ENCODE data around the gene PLK5.

Gene PLK5

DNA sequence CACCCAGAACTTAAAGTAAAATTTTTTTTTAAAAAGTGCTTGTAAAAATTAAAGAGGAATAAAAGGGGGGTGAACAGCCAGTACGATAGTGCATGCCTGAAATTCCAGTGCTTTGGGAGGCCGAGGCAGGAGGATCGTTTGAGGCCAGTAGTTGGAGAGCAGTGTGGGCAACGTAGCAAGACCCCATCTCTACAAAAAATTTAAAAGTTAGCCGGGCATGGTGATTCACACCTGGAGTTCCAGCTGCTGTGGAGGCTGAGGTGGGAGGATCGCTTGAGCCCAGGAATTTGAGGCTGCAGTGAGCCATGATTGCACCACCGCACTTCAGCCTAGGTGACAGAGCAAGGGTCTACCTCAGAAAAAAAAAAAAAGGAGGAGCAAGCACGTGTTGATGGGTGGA, 18.9 kb upstream of the PLK5 start:
- H3K9me3 ChIP-seq (ENCODE audit: control insufficient read depth, low read depth, low read length), result no peaks in the 10 kb centered on the region
- no peaks in the 10 kb centered on the region for H3K36me3 ChIP-seq (ENCODE audit: control insufficient read depth, low read depth, low read length)
- no peak overlapping the region for H3K27ac ChIP-seq (ENCODE audit: low read length)
- H3K9ac ChIP-seq (ENCODE audit: low read length), result no peak overlapping the region
- no peaks in the 10 kb centered on the region for H3K4me1 ChIP-seq (ENCODE audit: control insufficient read depth, low read depth, low read length)
- H3K4me3 ChIP-seq (ENCODE audit: low read length), result no peak overlapping the region
- H3K27me3 ChIP-seq (ENCODE audit: control insufficient read depth, insufficient read depth, low read length), result peaks cover 37% of the 10 kb centered on the region

DNA sequence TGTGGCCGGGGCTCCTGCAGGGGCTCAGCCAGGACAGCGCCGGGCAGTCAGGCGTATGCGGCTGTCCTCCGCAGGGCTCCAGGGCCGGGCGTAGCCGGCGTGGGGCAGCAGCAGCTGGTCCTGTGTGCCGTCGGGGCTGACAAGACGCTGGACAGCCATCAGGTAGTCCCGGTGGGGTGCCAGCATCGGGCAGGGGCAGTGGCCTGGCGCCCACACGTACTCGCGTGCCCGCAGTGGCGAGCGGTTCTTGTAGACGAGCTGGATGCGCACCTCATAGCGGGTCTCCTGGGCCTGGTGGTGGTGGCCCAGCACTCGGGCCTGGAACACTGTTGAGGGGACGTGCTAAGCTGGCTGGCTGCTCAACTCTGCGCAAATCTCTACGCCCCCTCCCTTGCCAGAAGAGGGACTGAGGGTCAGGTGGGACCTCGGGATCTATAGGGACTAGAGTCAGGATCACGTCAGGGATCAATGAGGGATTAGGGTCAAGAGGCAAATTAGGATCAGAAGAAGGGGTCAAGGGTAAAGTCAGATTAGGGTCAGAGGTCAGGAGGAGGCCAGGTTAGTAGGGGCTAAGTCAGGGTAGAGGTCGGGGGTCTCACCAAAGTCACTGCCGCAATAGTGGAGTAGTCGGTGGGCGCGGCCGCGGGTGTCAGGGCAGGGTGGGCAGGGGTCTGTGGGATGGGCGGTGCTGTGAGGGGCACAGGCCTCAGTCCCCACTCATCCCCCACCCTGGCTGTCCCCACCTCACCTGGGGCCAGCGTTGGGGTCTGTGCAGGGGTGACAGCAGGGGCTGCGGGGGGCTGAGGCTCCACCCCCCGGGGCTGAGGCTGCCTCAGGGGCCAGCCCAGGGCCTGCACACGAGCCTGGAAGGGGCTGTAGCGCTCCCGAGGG, 17.6 kb upstream of the PLK5 start:
- Histone ChIP-seq H3K27me3 (ENCODE audit: control insufficient read depth, insufficient read depth, low read length) (peaks cover 49% of the 10 kb centered on the region), H3K4me1 (ENCODE audit: control insufficient read depth, low read depth, low read length) (no peaks in the 10 kb centered on the region), H3K36me3 (ENCODE audit: control insufficient read depth, low read depth, low read length) (no peaks in the 10 kb centered on the region), H3K4me3 (ENCODE audit: low read length) (no peak overlapping the region), H3K9me3 (ENCODE audit: control insufficient read depth, low read depth, low read length) (no peaks in the 10 kb centered on the region), H3K9ac (ENCODE audit: low read length) (no peak overlapping the region), H3K27ac (ENCODE audit: low read length) (no peak overlapping the region)

- H3K4me3 ChIP-seq (ENCODE audit: low read length), result peak overlapping the region; percentile 70
- H3K4me1 ChIP-seq (ENCODE audit: control insufficient read depth, low read depth, low read length), result no peaks in the 10 kb centered on the region
- H3K27me3 ChIP-seq (ENCODE audit: control insufficient read depth, insufficient read depth, low read length), result peaks cover 59% of the 10 kb centered on the region
- no peaks in the 10 kb centered on the region for H3K36me3 ChIP-seq (ENCODE audit: control insufficient read depth, low read depth, low read length)
- no peak overlapping the region for H3K27ac ChIP-seq (ENCODE audit: low read length)
- H3K9me3 ChIP-seq (ENCODE audit: control insufficient read depth, low read depth, low read length), result no peaks in the 10 kb centered on the region
- no peak overlapping the region for H3K9ac ChIP-seq (ENCODE audit: low read length)
These were observed 16.7 kb upstream of the PLK5 start for GRCh38 chr19:1507192-1507660.

GRCh38 chr19:1507763-1508506, 15.9 kb upstream of the PLK5 start:
- peaks cover 61% of the 10 kb centered on the region for H3K27me3 ChIP-seq (ENCODE audit: control insufficient read depth, insufficient read depth, low read length)
- H3K9me3 ChIP-seq (ENCODE audit: control insufficient read depth, low read depth, low read length), result no peaks in the 10 kb centered on the region
- no peak overlapping the region for H3K9ac ChIP-seq (ENCODE audit: low read length)
- H3K36me3 ChIP-seq (ENCODE audit: control insufficient read depth, low read depth, low read length), result no peaks in the 10 kb centered on the region
- no peaks in the 10 kb centered on the region for H3K4me1 ChIP-seq (ENCODE audit: control insufficient read depth, low read depth, low read length)
- H3K27ac ChIP-seq (ENCODE audit: low read length), result no peak overlapping the region
- H3K4me3 ChIP-seq (ENCODE audit: low read length), result peak overlapping the region; percentile 70

DNA sequence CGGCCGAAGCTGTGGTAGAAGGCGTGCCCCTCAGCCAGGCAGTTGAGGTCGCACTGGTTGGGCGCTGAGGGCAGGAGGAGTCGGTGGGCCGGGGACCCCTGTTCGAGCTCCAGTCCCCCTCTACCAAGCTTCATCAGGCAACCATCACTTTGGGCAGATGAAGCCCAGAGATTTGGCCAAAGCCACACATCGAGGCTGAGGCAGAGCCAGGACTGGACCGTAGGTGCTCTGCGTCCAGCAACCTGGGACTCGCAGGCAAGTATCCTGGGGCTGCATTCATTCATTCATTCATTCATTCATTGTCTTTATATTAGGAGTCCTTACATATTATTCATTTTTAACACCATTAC, 15.4 kb upstream of the PLK5 start:
- no peak overlapping the region for H3K9ac ChIP-seq (ENCODE audit: low read length)
- peak overlapping the region; percentile 46 for H3K4me3 ChIP-seq (ENCODE audit: low read length)
- peaks cover 59% of the 10 kb centered on the region for H3K27me3 ChIP-seq (ENCODE audit: control insufficient read depth, insufficient read depth, low read length)
- H3K36me3 ChIP-seq (ENCODE audit: control insufficient read depth, low read depth, low read length), result no peaks in the 10 kb centered on the region
- H3K4me1 ChIP-seq (ENCODE audit: control insufficient read depth, low read depth, low read length), result no peaks in the 10 kb centered on the region
- no peak overlapping the region for H3K27ac ChIP-seq (ENCODE audit: low read length)
- H3K9me3 ChIP-seq (ENCODE audit: control insufficient read depth, low read depth, low read length), result no peaks in the 10 kb centered on the region

DNA sequence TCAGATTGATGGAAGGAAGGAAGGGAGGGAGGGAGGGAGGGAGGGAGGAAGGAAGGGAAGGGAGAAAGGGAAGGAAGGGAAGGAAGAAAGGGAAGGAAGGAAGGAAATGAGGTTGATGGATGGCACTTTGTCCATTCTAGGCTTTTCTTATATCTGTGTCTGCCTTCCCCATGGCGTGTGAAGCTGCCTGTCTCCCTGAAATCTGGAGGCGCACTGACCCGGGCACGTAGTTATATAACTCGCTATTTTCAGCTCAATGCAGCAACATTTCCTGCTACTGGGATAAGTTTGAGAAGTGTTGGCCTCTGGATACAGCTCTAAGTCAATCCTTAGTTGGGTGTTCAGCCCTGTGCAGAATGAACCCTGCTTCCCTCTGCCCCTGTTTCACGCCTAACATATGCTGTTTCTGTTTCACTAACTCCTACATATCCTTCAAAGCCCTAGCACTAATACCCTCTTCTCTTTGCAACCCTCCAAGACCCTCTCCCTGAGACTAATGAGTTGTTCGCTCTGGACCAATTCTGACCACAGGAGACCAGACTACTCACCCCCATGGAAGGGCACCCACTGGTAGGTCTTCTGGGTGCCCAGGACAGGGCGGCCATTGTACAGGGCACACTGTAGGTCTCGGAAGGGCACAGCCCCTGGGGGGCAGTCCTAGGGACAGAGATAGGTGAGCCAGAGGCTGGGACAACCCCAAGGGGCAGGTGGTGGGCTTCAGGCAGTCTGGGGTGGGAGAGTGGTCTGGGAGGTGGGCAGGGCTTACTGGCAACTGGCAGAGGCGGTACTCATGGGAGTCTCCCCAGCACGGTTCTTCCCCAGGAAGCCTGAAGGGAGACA, 14.1 kb upstream of the PLK5 start:
- H3K9ac ChIP-seq (ENCODE audit: low read length), result no peak overlapping the region
- H3K4me1 ChIP-seq (ENCODE audit: control insufficient read depth, low read depth, low read length), result no peaks in the 10 kb centered on the region
- peaks cover 59% of the 10 kb centered on the region for H3K27me3 ChIP-seq (ENCODE audit: control insufficient read depth, insufficient read depth, low read length)
- H3K36me3 ChIP-seq (ENCODE audit: control insufficient read depth, low read depth, low read length), result no peaks in the 10 kb centered on the region
- H3K4me3 ChIP-seq (ENCODE audit: low read length), result no peak overlapping the region
- H3K27ac ChIP-seq (ENCODE audit: low read length), result no peak overlapping the region
- no peaks in the 10 kb centered on the region for H3K9me3 ChIP-seq (ENCODE audit: control insufficient read depth, low read depth, low read length)

GRCh38 chr19:1510442-1510806, 13.5 kb upstream of the PLK5 start:
- peaks cover 59% of the 10 kb centered on the region for H3K27me3 ChIP-seq (ENCODE audit: control insufficient read depth, insufficient read depth, low read length)
- no peaks in the 10 kb centered on the region for H3K9me3 ChIP-seq (ENCODE audit: control insufficient read depth, low read depth, low read length)
- no peaks in the 10 kb centered on the region for H3K36me3 ChIP-seq (ENCODE audit: control insufficient read depth, low read depth, low read length)
- no peak overlapping the region for H3K9ac ChIP-seq (ENCODE audit: low read length)
- no peak overlapping the region for H3K27ac ChIP-seq (ENCODE audit: low read length)
- no peak overlapping the region for H3K4me3 ChIP-seq (ENCODE audit: low read length)
- no peaks in the 10 kb centered on the region for H3K4me1 ChIP-seq (ENCODE audit: control insufficient read depth, low read depth, low read length)

DNA sequence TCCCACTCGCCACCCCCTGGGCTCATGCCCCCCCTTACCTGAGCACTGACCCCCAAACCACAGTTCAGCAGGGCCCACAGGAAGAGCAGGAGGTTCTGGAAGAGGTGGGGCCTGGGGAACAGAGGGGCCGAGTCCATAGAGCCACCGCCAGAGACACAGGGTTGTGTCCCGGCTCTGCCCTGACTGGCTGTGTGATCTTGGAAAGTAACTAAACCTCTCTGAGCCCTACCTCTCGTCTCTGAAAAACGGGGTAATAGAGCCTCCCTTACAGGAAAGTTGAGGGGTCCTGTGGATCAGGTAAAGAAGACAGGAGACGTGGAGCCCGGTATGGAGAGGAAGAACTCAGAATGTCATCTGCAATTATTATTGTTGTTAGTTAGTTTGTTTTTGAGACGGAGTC, 13.1 kb upstream of the PLK5 start:
- no peak overlapping the region for H3K9ac ChIP-seq (ENCODE audit: low read length)
- H3K4me3 ChIP-seq (ENCODE audit: low read length), result no peak overlapping the region
- no peaks in the 10 kb centered on the region for H3K4me1 ChIP-seq (ENCODE audit: control insufficient read depth, low read depth, low read length)
- no peaks in the 10 kb centered on the region for H3K36me3 ChIP-seq (ENCODE audit: control insufficient read depth, low read depth, low read length)
- no peak overlapping the region for H3K27ac ChIP-seq (ENCODE audit: low read length)
- H3K27me3 ChIP-seq (ENCODE audit: control insufficient read depth, insufficient read depth, low read length), result peaks cover 58% of the 10 kb centered on the region
- H3K9me3 ChIP-seq (ENCODE audit: control insufficient read depth, low read depth, low read length), result no peaks in the 10 kb centered on the region

DNA sequence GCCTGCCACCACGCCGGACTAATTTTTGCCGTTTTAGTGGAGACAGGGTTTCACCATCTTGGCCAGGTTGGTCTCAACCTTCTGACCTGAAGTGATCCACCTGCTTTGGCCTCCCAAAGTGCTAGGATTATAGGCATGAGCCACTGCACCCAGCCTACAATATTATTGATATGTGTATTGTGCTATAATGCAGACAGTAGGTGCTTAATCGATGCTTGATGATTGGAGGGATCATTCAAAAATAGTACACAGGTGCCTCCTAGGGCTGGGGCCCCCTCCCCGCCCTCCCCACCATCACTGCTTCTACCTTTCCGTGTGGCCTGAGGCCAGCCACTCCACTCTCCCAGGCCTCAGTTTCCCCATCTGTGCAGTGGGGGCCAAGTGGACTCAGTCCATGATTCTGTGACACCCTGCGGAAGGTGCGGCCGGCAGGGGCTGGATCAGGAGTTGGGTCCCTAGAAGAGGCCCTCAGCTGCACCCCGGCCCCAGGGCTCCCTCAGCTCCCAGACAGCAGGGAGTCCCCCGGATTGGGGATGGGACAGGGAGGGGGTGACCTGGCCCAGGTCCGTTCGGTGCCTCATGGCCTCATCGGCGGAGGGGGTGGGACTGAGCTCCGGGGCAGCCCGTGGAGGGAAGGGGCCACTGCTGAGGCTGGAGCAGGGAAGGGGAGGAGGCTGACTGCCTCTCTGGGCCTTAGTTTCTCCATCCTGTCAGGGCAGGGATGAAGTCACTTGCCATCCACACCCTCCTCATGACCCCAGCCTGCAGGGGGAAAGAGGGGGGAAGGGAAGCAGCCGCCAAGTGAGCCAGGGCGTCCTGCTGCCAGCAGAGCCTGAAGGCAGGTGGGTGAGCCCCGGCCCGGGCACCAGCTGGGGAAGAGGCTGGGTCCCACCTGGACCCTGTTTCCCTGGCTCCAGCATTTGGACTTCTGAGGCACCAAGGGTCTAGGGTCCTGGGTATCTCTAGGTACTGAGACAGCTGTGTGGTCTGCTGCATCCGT, 12.3 kb upstream of the PLK5 start:
- no peaks in the 10 kb centered on the region for H3K9me3 ChIP-seq (ENCODE audit: control insufficient read depth, low read depth, low read length)
- H3K4me3 ChIP-seq (ENCODE audit: low read length), result no peak overlapping the region
- no peak overlapping the region for H3K27ac ChIP-seq (ENCODE audit: low read length)
- H3K4me1 ChIP-seq (ENCODE audit: control insufficient read depth, low read depth, low read length), result no peaks in the 10 kb centered on the region
- H3K36me3 ChIP-seq (ENCODE audit: control insufficient read depth, low read depth, low read length), result no peaks in the 10 kb centered on the region
- H3K27me3 ChIP-seq (ENCODE audit: control insufficient read depth, insufficient read depth, low read length), result peaks cover 58% of the 10 kb centered on the region
- no peak overlapping the region for H3K9ac ChIP-seq (ENCODE audit: low read length)

DNA sequence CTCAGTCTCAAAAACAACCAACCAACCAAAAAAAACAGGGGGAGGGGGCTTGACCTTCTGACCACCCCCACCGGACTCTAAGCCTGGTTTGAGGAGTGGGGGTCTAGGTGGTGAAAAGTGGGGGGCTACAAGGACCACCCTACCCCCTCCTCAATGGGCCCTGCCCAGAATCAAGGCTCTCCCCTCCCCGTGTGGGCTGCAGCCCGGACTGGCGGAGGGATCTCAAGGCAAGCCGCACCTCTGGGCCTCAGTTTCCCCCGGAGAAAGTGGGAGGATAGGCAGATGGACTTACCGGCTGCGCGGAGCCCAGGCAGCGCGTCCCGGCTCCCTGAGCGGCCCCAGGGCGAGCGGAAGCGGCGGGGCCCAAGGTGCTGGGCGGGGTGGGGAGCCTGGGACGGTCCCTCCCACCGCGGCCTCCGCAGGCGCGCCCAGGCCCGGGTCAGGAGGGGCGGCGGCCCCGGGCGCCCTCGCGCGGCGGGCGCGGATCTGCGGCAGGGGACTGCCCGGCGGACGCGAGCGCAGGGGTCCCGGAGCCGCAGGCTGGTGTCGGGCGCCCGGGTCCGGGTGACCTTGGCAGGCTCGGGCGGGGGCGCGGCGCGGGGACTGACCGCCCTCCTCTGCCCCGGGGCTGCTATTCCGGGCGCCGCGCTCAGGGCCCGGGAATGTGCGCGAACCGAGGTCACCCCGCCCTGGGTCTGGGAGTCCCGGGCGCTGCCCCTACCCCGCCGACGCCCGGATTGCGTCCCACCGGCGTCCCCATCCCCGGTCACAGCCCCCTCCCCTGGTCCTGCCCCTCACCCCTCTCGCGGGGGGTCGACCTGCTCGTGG, 11.0 kb upstream of the PLK5 start, which contains the start of gene ADAMTSL5:
TSS of gene ADAMTSL5 (minus strand) at position 349 of the 828 bp plus-strand sequence. CDS start 2,076 bp downstream, outside the sequence.
- Histone ChIP-seq H3K27ac (ENCODE audit: low read length) (no peak within 1 kb of the TSS), H3K9me3 (ENCODE audit: control insufficient read depth, low read depth, low read length) (no peaks in the 10 kb centered on the region), H3K4me3 (ENCODE audit: low read length) (no peak within 1 kb of the TSS), H3K4me1 (ENCODE audit: control insufficient read depth, low read depth, low read length) (no peaks in the 10 kb centered on the region), H3K27me3 (ENCODE audit: control insufficient read depth, insufficient read depth, low read length) (peaks cover 58% of the 10 kb centered on the region), H3K9ac (ENCODE audit: low read length) (no peak within 1 kb of the TSS), H3K36me3 (ENCODE audit: control insufficient read depth, low read depth, low read length) (no peaks in the 10 kb centered on the region)
